NCI-H510A treated with DMSO at 0.1 percent for 48 hours (cell line): ENCODE data around the gene ST7.
"Not testable (repeated sequence)": the region's sequence is repeated elsewhere in the genome, so short reads cannot be mapped to it uniquely, and the experiment has no call there.

Source experiments
- DNase-seq: peaks from one replicate; lab custom pipeline; 2025; lab: John Stamatoyannopoulos, UW

The ST7 gene

DNA sequence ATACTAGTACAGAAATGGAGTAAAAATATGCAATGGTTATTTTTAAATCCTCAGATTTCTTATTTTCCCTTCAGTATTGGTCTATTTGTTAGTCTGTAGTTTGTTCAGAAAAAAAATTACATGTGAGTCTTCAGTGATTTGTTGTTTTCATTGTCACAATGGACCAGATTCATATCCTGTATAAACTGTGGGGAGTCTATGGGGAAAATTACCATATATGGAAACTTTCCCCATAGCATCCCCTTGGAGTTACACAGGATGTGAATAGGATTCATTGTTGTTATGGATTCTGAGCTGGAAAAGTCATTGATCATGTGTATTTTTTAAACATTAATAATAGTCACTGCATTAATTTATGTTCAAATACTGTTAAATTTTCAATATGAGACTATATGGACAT, 72.6 kb downstream of the ST7 start:
- no peak for DNase-seq

DNA sequence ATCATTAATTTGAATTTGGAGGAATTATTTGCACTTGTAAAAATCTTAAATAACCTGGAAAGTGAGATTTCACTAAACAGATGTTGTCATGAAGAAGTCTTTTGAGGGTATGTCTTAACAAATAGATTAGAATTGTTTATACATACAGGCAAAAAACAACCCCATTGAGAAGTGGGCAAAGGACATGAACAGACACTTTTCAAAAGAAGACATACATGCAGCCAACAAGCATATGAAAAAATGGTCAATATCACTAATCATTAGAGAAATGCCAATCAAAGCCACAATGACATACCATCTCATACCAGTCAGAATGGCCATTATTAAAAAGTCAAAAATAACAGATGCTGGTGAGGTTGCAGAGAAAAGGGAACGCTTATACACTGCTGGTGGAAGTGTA, 77.0 kb downstream of the ST7 start:
- DNase-seq, result not testable (repeated sequence)

DNA sequence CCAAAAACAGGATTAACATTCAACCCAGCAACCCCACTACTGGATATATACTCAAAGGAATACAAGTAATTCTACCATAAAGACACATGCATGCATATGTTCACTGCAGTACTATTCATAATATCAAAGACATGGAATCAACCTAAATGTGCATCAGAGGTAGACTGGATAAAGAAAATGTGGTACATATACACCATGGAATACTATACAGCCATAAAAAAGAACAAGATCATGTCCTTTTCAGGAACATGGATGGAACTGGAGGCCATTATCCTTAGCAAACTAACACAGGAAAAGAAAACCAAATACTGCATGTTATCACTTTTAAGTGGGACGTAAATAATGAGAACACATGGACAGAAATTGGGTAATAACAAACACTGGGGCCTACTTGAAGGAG, 77.5 kb downstream of the ST7 start:
- not testable (repeated sequence) for DNase-seq

DNA sequence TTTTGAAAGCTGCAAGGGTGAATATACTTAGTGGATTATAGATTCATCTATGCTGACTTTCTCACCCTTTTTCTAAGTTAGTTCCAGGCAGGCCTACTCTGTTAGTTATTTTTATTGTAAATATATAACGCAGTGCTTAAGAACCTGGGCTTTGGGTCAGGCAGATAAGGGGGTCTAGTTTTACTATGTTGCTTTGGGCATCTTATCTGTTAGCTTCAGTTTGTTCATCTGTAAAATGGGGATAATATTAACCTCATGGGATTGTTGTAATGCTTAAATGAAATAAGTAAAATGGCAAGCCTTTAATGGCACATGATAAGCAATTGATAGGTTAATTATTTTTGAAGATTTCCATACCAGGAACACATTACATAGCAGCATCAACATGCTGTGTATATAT, 79.5 kb downstream of the ST7 start:
- no peak for DNase-seq

DNA sequence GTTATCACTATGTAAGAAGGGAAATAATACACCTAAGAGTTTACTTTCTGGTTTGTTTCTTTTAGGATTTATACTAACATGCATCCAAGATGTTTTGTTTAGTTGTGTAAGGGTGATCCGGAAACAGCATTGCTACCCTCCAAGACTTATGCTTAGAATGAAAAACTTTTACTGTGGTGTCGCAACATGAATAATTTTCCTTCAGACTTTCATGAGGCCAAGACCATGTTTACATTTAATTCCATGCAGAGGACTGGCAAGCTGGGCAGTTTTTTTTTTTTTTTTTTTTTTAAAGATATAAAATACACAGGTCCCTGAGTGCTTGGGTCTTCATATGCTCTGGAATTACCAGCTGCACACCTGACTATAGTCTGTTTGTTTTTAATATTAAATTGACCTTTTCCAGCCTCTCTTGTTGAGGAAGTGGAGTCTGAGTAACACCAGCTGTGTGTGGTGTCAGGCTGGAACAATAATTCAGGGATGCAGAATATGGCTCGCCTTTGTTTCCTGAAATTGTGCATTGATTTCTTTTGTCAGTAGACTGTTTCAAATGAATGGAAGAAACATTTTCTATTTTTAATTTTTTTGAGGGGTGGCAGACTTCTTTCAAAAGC, 81.7 kb downstream of the ST7 start:
- peak; percentile 16 for DNase-seq

DNA sequence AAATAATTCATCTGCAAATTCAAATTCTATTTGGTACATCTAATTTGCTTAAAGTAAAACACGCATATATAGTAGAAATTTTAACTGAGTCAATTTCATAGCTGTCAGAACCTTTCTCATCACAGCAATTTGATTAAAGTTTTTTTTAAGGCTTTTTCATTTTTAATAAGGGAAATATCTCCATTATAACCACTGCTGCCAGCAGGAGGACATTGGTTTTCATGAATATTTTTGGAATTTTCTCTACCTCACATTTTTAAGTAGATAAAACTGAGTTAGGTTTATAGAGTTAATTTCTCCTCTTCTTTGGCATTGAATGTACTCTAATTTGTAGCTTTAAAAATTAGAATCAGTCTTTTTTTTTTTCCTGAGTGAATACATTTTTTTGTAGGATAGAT, 82.2 kb downstream of the ST7 start:
- no peak for DNase-seq

DNA sequence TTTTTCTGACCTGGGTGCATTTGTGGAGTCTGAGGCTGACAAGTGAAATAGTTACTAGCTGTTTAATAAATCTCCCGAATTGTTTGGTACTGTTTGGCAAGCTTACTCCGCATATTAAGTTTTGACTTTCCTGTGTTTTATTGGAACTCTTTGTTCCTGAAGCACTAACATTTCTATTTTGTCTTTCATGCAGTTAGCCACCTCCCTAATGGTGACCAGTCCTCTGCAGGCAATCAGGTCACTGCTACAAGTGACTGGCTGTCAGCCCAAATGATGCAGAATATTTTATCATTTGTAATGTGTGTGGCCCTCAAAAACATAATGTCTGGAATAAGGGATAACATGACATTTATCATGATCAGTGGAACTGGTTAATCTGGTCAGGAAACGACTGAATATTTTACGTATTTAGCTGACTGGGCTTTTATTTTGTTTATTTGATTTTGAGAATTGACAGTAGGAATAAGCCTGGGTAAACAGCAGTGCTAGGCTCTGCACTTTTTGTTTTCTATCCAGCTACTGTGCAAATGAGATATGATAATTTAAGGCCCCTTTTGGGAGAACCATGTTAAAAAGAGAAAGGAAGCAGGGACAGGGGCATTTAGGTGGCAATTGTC, 82.9 kb downstream of the ST7 start:
- no peak for DNase-seq

DNA sequence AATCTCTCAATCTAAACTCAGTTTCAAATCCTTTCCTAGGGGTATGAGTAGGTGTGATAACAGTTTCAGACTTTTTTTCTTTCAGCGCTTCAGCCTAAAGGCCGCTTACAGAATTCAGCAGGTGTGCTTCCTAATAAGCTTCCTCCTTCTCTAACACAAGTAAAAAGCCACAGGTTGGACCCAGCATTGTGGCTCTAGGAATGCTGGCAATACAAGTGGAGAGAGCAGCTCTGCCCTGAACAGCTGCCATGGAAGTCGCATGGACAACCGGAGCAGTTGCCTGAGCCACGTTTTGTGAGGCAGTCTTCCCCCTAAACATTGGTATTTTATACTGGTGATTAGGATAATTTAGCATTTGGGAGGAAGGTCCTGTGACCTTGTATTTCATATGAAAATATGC, 83.5 kb downstream of the ST7 start:
- no peak for DNase-seq

DNA sequence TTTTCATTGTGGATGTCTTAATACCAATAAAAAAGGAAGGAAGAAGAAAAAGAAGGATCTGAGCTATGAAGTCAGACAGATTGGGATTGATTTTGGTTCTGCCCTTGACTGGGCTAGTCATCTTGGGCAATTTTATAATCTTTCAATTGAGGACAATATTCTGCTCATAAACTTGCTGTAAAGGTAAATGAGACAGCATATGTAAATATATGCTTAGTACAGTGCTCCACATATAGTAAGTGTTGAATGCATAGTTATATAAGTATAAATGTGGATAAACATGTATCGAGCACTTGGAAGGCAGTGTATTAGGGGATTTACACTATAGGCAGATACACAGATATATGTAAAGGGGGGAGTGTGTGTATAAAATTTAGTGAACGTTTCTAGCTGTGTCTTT, 85.1 kb downstream of the ST7 start:
- DNase-seq, result no peak

DNA sequence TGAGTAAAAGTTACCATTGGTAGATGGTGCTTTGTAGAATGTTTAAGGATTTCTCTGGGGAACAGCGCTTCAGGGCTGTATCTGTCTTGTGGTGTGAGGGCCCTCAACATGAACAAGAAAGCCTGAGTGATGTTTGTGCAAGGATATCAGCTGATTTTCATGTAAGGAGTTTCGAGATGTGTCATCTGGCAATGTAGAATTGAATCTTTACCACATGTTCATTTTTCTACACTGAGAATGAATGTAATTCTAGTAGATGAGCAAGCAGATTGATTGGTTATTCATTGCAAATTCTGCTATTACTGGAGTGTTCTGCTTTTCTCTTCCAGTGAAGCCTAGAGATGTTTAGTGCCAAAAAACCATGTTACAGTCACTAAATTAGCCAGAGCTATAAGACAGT, 87.7 kb downstream of the ST7 start:
- DNase-seq, result no peak

DNA sequence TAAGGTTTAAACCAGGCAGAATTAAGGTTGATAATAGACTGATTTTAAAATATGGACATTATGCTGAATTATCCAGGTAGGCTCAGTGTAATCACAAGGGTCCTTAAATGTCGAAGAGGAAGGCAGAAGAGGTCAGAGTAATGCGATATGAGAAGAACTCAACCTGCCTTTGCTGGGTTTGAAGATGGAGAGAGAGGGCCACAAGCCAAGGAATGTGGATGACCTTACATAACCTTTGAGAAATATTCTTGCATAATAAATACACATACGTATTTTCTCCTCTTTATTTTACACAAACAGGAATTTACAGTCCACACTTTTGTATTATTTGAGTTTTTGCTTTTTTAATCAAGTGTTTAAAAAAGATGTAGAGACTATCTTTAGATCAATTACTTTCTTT, 88.5 kb downstream of the ST7 start:
- DNase-seq, result no peak

DNA sequence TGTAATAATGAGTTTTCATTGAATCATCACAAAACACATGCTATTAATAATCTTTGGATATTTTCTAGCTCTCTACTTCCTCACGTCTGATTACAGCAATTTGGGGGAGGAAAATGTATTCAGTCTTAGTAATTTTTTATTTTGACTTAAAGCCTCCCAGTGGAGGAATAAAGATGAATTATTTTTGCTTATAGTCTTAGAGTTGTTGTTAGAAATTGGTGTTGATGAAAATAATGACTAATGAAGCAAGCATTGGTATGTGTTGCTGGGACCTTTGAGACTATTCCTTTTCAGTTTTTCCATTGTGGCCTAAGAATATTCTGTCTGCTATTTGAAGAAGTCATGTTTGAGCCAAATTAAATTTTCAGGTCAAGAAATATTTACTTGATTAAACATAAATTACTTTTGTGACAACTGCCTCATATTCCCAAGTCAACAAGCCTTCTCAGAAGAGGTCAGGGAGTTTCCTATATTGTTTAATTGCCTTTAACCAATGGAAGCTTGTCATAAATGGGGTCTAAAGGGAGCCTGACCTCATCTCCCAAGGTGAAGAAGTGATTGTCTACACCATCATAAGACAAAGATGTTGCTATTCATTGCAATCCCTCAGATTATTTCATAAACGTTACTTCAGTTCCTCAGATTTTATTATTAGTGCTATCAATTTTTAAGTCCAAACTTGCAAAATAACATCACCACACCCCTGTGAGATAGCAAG, 90.0 kb downstream of the ST7 start:
- no peak for DNase-seq

DNA sequence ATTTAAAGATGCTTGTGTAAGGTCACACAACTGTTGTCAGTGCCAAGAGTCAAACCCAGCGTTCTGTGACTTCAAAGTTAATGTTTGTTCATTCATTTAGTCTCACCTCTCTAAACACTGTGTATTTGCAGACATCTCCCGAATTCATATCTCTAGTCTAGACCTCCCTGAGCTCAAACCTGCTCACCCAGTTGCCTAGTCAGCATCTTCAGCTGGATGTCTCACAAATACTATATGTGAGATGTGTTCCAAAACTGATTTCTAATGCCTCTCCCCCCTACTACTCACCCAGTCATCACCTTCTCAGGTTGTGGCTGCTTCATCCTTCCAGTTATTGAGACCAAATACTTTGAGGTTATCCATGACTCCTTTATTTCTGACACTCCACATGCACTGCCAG, 91.4 kb downstream of the ST7 start:
- DNase-seq, result no peak

DNA sequence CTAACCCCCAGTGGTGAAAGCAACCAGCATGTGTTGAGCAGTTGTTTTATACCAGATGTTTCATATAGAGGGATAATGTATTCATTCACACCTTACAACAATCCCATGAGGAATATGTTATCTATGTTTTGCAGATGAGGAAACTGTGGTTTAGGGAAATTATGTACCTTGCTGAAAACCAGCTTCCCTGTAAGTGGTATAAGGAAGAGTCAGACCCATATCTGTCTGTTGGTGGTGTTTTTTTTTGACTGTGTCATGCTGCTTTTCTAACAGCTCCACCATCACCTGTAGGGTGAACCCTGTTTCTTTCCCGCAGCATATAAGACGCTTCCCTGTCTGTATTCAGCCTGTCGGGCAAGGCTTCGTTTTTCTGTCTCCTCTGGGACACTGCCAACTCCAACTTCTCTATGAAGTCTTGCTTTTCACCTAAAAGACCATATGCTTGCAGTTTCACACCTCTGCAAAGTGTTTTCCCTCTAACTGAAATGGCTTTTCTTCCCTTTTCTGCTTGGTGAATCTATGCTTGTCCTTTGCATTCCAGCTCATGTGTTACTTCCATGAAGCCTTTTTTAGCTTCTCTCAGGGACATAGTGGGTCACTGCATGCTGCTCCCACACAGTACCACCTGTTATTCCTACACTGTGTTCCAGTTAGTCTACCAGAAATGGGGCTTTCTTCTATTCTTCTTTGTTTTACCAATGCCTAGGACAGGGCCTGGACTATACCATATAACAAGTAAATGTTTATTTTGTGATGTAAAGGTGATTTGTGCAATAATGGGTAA, 92.8 kb downstream of the ST7 start:
- DNase-seq, result no peak

DNA sequence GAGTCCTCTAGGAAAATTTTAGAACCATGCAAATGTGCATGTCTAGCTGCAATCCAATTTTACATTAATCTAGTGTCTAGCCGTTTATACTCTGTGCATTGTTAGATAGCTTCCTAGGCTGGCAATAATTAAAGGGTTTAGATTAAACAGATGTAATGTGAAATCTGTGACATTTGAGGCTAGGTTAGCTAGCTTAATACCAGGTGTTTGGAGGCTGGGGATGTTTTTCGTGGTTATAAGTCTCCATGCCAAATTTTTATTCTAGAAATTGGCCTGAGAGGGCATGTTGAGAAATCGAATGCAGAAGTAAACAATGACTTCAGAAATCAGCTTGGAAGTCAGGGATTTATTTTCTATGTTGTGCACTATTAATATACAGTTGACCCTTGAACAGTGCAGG, 94.2 kb downstream of the ST7 start:
- DNase-seq, result no peak

DNA sequence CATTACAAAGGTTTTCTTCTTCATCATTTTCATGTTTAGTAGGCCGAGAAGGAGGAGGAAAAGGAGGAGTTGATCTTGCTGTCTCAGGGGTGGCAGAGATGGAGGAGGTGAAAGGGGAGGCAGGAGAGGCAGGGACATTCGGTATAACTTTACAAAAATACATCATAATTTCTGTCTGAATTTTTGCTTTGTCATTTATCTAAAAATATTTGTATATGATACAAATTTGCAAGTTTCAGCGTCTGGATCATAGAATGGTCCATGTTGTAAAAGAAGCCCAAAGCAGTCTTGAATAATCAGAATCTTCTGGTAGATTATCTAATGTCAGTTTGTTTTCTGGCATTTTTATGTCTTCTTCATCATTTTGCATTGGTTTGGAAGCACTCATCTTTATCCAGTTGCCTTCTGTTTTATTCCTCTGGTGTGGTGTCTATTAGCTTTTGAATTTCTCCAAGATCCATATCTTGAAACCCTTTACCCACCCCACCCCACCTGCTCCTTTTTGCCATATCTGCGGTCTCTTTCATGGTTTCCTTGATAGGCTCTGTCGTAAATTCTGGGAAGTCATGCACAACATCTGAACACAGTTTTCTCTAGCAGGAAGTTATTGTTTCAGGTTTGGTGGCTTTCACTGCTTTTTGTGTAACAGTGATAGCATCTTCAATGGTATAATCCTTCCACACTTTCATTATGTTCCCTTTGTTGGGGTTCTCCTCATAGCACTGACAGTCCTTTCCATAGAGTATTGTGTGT, 95.0 kb downstream of the ST7 start:
- no peak for DNase-seq

DNA sequence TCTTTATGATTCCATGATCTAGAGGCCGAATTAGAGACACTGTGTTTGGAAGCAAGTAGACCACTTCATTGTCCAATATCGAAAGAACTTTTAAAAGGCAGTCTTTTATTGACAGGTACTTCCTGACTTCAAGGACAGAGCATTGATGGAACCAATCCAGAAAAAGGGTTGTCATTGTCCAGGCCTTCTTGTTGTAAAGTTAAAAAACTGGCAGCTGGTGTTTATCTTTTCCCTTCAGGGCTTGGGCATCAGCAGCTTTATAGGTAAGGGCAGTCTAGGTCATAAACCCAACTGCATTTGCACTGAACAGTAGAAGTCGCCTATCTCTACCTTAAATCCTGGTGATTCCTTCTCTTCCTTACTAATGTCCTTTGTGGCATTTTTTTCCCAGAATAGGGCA, 95.6 kb downstream of the ST7 start:
- no peak for DNase-seq

DNA sequence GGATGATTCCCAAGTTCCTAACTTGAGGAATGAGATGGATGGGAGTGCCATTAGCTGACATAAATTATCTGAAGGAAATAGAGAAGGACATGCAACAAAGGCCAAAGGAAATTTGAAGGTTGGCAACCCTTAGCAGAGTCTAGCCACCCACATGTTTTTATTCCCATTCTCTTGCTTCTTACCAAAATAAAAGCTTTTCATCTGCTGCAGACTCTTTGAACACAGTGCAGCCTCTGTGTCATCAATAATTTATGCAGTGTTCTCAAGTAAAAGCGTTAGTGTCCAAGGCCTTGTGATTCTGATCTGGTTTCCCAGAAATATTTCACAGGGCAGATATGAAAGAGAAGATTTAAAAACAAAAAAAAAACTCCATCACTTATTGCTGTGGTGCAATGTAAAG, 98.5 kb downstream of the ST7 start:
- DNase-seq, result no peak

DNA sequence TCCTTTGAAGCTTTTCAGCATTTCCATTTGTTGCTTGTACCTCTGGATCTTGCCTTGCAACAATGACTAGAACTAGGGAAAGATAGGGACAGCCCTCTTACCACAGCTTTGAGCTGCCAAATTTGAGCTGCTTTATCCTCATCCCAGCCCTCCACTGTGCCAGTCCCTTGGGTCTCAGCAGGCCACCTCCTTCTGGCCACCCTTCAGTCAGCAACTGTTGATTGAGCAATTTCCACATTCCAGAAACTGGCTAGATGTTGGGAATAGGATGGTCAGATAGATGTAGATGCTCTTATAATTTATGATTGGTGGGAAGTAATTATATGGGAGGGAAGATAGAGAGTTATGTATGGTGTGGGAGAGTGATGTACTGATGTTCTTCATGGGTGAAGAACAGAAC, 100.1 kb downstream of the ST7 start:
- no peak for DNase-seq

DNA sequence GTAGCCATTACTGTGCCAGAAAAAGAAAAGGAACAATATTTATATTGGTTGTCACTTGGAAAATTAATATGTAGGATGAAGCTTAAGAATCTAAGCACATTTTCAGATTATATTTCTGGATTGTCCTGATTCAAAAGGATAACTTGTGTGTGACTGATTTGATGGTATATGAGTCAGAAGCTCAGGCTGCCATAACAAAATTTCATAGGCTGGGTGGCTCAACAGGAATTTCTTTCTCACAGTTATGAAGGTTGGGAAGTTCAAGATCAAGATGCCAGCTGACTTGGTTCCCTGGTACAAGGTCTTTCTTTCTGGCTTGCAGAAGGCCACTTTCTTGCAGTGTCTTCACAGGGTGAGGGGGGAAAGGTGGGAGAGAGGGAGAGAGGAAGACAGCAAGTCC, 108.5 kb downstream of the ST7 start:
- no peak for DNase-seq

DNA sequence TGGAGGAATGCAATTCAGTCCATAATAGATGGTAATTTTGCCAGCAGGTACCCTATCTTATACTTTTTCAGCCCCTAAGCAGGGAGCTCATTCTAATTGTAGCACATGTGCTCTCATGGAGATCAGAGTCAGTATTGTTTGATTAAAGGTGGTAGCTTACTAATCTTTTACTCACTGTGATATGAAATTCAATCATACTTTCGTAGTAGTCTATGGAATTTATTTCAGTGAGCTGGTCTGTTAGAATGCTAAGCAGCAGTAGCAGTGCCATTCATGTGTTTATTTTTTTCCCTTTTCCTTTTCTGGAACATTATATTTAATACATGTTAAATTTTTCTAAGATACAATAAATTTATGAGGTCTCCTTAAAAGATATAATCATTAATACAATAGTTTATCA, 109.0 kb downstream of the ST7 start:
- no peak for DNase-seq

DNA sequence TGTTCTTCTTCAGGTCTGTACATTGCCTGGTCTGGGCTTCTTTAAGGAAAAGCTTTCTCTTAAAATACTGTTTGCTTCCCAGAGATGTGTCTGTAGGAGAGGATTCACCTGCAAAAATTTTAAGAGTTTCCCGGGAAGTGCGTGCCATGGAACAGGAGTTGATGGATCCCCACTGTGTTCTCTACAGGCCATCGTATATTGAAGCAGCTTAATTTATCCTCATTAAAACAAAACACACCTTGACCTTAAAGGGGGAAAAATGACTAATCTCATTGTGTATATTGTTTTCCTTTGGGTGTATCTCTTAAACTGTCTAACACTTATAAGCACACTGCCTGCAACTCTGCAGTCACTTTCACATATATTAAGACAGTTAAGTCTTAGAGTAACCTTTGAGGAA, 111.4 kb downstream of the ST7 start:
- no peak for DNase-seq
